ENCODE data around the gene CYP4Z1.
"Not testable (repeated sequence)": the region's sequence is repeated elsewhere in the genome, so short reads cannot be mapped to it uniquely, and the experiment has no call there.

Gene CYP4Z1

GRCh38 chr1:47128854-47129253, 61.8 kb downstream of the CYP4Z1 start:
- not testable (repeated sequence) for DNase-seq

GRCh38 chr1:47129489-47130230, 62.6 kb downstream of the CYP4Z1 start:
- DNase-seq = not testable (repeated sequence)

- not testable (repeated sequence) for DNase-seq
These were observed 65.6 kb downstream of the CYP4Z1 start for GRCh38 chr1:47132665-47133064.

DNA sequence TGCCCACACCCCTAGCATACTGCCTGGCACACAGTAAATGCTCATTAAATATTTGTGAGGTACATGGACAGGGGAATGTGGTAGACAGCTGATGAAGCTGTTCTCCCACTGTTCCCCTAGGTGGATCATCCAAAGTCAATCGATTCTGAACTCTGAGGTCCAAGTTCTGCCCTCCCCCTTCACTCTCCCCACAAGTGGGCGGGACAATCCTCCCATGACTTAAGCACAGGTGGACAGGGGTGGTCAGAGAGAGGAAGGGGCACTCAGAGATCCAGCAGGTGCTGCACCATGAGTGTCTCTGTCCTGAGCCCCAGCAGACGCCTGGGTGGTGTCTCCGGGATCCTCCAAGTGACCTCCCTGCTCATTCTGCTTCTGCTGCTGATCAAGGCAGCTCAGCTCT, 70.2 kb downstream of the CYP4Z1 start, which contains the start of gene CYP4A22:
TSS of gene CYP4A22 (plus strand) at position 244 of the 400 bp plus-strand sequence. CDS start at position 289, 45 bp downstream.
- DNase-seq = no peak

GRCh38 chr1:47137925-47138615, 71.0 kb downstream of the CYP4Z1 start:
- no peak for DNase-seq

- not testable (repeated sequence) for DNase-seq
These were observed 73.3 kb downstream of the CYP4Z1 start for GRCh38 chr1:47140358-47140757.

DNA sequence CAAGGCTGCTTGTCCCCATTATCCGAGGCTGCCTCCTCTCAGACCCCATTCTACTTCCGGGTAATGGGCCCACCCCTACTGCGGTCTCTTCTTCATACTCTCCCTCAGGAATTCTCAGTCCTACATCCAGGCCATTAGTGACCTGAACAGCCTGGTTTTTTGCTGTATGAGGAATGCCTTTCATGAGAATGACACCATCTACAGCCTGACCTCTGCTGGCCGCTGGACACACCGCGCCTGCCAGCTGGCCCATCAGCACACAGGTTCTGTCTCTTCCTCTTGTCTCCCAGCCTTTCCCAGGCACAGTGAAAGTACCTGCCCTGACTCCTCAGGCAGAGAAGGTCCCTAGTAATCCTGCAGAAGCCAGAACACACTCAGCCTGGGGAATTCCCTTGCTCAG, 76.6 kb downstream of the CYP4Z1 start:
- DNase-seq = not testable (repeated sequence)

GRCh38 chr1:47146495-47146894, 79.5 kb downstream of the CYP4Z1 start:
- not testable (repeated sequence) for DNase-seq

DNA sequence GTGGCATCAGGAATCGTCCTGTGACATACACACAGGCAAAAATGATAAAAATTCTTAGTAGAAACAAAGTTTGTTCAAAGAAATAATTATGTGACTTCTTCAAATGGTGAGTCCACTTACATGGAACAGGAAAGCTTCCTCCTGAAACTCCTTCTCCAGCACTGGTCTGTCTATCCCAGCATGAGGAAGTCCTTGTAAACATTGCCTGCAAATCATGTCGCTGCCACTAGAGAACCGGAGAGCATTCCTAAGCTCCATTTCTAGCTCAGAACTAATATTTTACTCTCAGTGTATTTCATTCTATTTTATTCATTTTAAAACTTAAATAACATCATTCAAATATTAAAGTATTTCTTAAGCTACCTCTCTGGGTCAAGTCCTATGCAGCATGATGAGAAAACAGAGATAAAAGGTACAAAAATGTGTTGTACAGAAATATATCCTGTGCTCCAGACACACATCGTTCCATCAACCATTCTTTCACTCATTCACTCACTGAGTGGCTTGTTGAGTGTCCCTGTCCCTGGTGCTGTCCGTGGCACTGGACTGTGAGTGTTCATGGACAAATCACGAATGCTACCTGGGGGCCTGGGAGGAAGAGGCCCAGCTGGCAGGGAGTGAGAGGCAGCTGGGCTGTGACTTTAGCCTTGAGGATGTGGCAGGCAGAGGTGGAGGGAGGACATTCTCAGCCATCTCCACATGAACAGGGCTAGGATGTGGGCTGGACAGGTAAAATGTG, 80.2 kb downstream of the CYP4Z1 start:
- DNase-seq = no peak

- not testable (repeated sequence) for DNase-seq
These were observed 82.1 kb downstream of the CYP4Z1 start for GRCh38 chr1:47149162-47149561.

GRCh38 chr1:47156457-47156856, 89.4 kb downstream of the CYP4Z1 start:
- not testable (repeated sequence) for DNase-seq

- DNase-seq = not testable (repeated sequence)
These were observed 90.9 kb downstream of the CYP4Z1 start for GRCh38 chr1:47157957-47158356.

DNA sequence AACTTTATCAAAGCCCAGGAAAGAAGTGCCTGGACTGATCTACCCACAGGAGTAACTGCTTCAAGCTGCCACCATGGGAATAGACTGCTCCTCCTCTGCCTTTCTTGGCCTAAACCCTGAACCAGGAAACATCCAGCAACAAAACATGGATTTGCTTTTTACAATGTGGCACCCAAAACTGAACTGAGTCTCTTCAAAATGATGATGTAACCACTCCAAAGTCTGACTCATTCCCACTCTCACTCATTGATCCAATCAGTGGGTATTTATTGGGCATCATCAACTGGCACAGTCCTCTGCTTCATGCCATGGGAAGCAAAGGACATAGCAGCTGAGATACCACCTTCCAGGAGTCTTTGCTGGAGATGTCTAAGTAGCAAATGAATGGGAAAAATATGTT, 93.7 kb downstream of the CYP4Z1 start:
- no peak for DNase-seq

- DNase-seq = no peak
These were observed 94.4 kb downstream of the CYP4Z1 start for GRCh38 chr1:47161298-47162040.

GRCh38 chr1:47164552-47164951, 97.5 kb downstream of the CYP4Z1 start:
- DNase-seq = no peak

Data from GDM1 (cell line).